ENCODE results near the gene ENHO. TPM values are rescaled to one million over a fixed set of nuclear protein-coding genes. Genes with fewer than 3 reads are reported as not detected.
A peak's percentile ranks its signal among the peaks of the same experiment; 100 is the strongest.

Gene ENHO
- total and polyA plus RNA-seq, 9 donors: 0.22 to 0.87 (median 0.33) TPM; not detected in 2

DNA sequence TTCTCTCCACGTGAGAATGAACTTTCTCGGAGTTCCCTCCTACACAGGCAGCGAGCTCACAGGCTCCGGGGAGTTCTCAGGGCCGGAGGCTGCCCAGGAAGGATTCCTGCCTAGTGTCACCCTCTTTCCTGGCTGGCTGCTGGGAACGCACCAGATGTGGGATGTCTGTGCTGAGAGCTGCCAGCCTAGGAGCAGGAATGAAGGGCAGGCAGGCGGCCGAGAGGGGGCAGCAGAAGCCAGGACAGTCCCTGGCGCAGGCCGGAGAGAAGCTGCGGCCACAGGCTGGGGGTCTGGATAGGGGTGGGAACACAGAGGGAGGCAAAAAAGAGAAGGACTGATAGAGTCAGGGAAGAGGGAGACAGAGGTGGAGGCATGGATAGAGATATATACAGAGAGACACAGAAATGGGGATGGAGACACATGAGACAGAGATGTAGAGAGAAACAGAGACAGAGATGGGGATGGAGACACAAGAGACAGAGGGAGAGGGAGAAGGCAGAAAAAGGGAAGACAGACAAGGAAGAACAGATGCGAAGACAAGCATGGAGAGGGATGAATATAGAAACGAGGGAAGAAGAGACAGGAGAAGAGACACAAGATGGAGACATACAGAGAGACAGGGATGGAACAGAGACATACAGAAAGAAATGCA is 25.3 kb upstream of the ENHO start:
- WGBS, 3 donors: 8 to 11% (median 10%) methylated on average over 13 of the region's 13 CpGs
- no peak overlapping the region for H3K27ac ChIP-seq
- no peaks in the 10 kb centered on the region for H3K36me3 ChIP-seq
- DNase-seq: peak; percentile 64 to 87 (median 75)
- no peaks in the 10 kb centered on the region for H3K4me1 ChIP-seq (ENCODE audit: insufficient read depth)
- intact Hi-C loops (cut with DNase I): loop anchor here (2.0 to 5.0 kb wide), 3 partner anchors 43 to 45 kb away; no protein-coding TSS in a partner anchor
- TF ChIP-seq, protein P1, sequence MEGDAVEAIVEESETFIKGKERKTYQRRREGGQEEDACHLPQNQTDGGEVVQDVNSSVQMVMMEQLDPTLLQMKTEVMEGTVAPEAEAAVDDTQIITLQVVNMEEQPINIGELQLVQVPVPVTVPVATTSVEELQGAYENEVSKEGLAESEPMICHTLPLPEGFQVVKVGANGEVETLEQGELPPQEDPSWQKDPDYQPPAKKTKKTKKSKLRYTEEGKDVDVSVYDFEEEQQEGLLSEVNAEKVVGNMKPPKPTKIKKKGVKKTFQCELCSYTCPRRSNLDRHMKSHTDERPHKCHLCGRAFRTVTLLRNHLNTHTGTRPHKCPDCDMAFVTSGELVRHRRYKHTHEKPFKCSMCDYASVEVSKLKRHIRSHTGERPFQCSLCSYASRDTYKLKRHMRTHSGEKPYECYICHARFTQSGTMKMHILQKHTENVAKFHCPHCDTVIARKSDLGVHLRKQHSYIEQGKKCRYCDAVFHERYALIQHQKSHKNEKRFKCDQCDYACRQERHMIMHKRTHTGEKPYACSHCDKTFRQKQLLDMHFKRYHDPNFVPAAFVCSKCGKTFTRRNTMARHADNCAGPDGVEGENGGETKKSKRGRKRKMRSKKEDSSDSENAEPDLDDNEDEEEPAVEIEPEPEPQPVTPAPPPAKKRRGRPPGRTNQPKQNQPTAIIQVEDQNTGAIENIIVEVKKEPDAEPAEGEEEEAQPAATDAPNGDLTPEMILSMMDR (IDR thresholded peaks at IDR 0.05): peak; percentile 37 to 79 (median 63)
- TF ChIP-seq POLR2A (IDR thresholded peaks at IDR 0.05): no peak
- H3K4me3 ChIP-seq: no peak overlapping the region
- no peaks in the 10 kb centered on the region for H3K27me3 ChIP-seq
- H3K9me3 ChIP-seq: no peaks in the 10 kb centered on the region

DNA sequence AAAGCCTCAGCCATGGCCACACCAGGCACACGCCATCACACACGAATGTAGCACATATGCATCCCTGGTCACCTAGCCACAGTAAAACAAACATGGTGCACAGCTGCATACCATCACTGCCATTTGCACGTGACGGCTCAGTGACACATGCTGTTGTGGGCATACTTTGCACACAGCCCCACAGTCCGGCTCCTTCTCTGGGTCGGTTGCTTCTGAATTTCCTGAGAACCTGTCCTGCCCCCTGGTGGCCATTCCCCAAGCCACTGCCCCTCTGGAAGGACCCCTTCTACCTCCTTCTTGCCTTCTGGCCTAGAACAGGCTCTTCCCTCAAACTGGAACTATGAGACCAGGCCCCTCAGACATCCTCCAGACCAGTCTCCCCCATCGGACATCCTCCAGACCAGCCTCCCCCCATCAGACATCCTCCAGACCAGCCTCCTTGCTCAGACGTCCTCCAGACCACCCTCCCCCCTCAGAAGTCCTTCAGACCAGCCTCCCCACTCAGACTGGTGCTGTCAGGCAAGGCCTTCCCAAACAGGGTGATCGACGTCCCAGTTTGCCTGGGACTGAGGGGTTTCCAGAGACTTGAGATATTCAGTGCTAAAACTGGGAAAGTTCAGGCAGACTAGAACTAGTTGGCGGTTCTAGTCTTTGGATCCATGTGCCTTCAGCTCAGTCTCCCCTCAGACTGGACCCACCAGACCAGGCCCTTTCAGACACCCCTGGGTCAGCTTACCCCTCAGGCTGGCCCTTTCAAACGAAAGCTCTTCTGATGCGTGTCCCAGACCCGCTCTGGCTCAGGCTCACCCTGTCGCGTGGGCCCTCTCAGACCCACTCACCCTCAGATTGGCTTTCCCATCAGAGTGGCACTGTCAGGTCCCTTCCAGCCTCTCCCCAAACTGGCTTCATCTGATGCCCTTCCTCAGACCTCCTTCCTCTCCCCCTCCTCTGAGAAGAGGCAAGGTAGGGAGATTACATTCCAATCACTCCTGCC is 24.3 kb upstream of the ENHO start:
- H3K27me3 ChIP-seq: no peaks in the 10 kb centered on the region
- H3K27ac ChIP-seq: no peak overlapping the region
- no peaks in the 10 kb centered on the region for H3K9me3 ChIP-seq
- H3K4me1 ChIP-seq (ENCODE audit: insufficient read depth): no peaks in the 10 kb centered on the region
- H3K36me3 ChIP-seq: no peaks in the 10 kb centered on the region
- TF ChIP-seq EP300 (IDR thresholded peaks at IDR 0.05): no peak
- TF ChIP-seq, protein P1 (IDR thresholded peaks at IDR 0.05): peak in 1 of 3 donors; percentile 35
- TF ChIP-seq POLR2A (IDR thresholded peaks at IDR 0.05): no peak
- intact Hi-C loops (cut with DNase I): loop anchor here in 1 of 4 donors (5.0 kb wide), 1 partner anchor 45 kb away; no protein-coding TSS in a partner anchor
- WGBS, 3 donors: 53 to 61% (median 54%) methylated on average over 16 of the region's 16 CpGs
- peak in 2 of 5 donors; percentile 42 to 65 for DNase-seq
- no peak overlapping the region for H3K4me3 ChIP-seq

DNA sequence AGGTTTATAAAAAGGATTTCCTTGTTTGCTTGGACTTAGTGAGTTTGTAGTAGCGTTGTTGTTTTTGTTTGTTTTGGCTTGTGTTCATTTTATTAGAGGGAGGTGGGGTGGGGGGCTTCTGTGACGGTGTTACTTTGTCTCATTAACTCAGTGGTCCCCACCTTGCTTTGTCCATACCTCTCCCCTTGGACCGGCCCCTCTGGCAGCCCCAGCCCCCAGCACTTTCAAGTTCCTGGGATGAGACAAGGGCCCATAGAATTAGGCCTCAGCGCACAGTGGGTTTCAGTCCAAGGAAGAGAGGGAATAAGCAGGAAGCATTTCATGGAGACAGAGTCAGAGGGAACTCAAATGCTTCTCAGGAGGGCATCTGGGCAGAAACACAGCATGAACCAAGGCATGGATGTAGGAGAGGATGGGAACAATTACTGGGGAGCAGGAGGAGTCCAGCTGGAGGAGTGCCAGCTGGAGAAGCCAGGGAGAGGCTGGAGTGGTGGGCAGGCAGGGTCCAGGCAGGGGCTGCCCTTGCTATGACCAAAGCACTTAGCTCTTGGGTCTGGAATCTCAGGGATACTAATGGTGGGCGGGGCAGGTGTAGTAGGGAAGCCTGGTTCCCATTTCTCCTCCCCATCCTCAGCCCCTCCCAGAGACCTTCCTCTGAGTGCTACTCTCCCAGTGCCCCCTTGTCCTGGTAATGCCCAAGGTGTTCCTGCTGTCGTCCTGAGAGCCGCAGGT is 23.5 kb upstream of the ENHO start:
- 75 to 82% (median 81%) methylated on average over 7 of the region's 7 CpGs for WGBS, 3 donors
- DNase-seq: no peak
- Histone ChIP-seq H3K4me3 (no peak overlapping the region), H3K36me3 (no peaks in the 10 kb centered on the region), H3K9me3 (no peaks in the 10 kb centered on the region), H3K27ac (no peak overlapping the region), H3K4me1 (ENCODE audit: insufficient read depth) (no peaks in the 10 kb centered on the region), H3K27me3 (no peaks in the 10 kb centered on the region)
- intact Hi-C loops (cut with DNase I): loop anchor here in 1 of 4 donors (5.0 kb wide), 1 partner anchor 46 kb away; no protein-coding TSS in a partner anchor
- TF ChIP-seq, protein P1 (IDR thresholded peaks at IDR 0.05): no peak
- TF ChIP-seq POLR2A (IDR thresholded peaks at IDR 0.05) (no peak), EP300 (IDR thresholded peaks at IDR 0.05) (no peak)

DNA sequence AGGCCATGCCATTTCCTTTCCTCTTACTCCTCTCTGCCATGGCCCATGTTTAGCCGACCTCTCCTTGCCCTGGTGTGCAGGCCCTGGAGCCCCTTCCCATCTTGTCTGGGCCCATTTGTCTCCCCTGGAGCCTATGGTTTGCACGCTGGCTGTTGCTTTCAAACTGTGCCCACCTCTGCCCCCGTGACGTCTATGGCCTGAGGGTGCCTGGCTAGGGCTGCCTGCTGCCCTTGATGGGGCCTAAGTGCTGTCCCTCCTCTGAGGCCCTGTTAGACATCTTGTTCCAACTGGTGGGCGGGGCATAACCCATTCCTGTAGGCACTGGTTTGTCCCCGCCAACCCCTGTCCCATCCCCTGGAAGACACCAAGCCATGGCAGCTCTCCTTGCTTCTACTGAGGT is 22.7 kb upstream of the ENHO start:
- intact Hi-C loops (cut with DNase I): loop anchor here in 1 of 4 donors (5.0 kb wide), 1 partner anchor 47 kb away; no protein-coding TSS in a partner anchor
- WGBS, 3 donors: 84 to 85% (median 85%) methylated on average over 6 of the region's 6 CpGs

More for the DNA sequence above, 22.7 kb upstream of the ENHO start:
- Histone ChIP-seq H3K27me3 (no peaks in the 10 kb centered on the region), H3K9me3 (no peaks in the 10 kb centered on the region), H3K27ac (no peak overlapping the region), H3K4me3 (no peak overlapping the region), H3K36me3 (no peaks in the 10 kb centered on the region), H3K4me1 (ENCODE audit: insufficient read depth) (no peaks in the 10 kb centered on the region)
- no peak for DNase-seq
- TF ChIP-seq EP300 (IDR thresholded peaks at IDR 0.05): no peak
- no peak for TF ChIP-seq POLR2A (IDR thresholded peaks at IDR 0.05)

Measured in ovary (tissue), 9 donors.